ENCODE data around the gene CTDSP2.
"Not testable (repeated sequence)": the region's sequence is repeated elsewhere in the genome, so short reads cannot be mapped to it uniquely, and the experiment has no call there.

Gene CTDSP2

GRCh38 chr12:57852200-57852599, 5.7 kb upstream of the CTDSP2 start:
- DNase-seq: no peak

GRCh38 chr12:57851552-57851951, 5.0 kb upstream of the CTDSP2 start:
- no peak for DNase-seq

DNA sequence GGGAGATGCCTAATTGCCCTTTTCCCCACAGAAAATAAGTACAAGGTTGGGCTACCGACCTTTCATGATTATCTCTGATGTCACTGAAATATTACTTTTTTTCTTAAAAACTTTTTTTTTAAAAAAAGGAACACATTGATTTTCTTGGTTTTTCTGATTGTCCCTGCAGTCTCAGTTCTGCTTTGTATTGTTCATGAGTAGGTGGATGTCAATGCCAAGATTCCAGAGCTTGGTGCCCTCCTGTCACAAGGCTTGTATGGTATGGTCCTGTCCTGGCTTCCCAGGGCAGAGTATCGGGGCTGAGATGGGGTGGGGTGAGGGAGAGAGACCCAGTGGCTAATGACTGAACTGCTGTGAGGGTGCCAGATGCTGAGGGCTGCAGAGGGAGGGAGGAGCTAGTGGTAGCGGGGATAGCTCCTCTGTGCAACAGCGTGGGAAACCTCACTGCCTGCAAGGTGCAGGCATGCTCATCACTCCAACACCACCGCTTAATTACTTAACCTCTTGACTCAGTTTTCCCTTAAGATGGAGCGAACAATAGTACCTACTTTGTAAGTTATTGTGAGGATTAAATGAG, 4.4 kb upstream of the CTDSP2 start:
- no peak for DNase-seq

DNA sequence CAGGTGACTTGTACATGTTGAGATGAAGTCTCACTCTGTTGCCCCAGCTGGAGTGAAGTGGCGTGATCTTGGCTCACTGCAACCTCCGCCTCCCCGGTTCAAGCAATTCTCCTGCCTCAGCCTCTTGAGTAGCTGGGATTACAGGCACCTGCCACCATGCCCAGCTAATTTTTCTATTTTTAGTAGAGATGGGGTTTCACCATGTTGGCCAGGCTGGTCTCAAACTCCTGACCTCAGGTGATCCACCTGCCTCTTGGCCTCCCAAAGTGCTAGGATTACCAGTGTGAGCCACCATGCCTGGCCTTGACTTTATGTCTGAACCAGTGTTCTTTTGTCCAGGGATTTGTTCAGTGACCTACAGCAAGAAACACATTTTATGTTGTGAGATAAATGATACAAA, 2.9 kb upstream of the CTDSP2 start:
- not testable (repeated sequence) for DNase-seq

DNA sequence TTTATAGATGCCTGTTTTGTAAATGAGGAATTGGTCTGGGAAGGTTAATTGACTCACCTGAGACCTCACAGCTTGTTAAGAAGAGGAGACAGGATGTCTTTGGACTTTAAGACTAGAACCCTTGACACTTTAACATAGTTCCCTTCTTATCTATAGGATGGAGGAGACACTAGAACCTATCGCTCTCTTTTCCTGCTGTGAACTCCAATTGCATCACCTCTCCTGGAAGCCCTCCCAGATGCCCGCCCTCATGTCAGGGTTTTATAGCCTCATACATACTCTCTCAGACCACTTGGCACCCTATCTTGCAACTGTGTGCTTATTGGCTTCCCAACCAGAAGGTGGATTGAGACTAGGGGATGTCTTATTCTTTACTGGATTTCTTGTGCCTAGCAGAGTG, 2.5 kb upstream of the CTDSP2 start:
- DNase-seq: no peak

- no peak for DNase-seq
These were observed 1.7 kb upstream of the CTDSP2 start for GRCh38 chr12:57848208-57848607.

- no peak for DNase-seq
These were observed 298 bp downstream of the CTDSP2 start for GRCh38 chr12:57846285-57846576.

- DNase-seq: no peak
These were observed 848 bp downstream of the CTDSP2 start for GRCh38 chr12:57845478-57846284.

- no peak for DNase-seq
These were observed 1.6 kb downstream of the CTDSP2 start for GRCh38 chr12:57844709-57845477.

DNA sequence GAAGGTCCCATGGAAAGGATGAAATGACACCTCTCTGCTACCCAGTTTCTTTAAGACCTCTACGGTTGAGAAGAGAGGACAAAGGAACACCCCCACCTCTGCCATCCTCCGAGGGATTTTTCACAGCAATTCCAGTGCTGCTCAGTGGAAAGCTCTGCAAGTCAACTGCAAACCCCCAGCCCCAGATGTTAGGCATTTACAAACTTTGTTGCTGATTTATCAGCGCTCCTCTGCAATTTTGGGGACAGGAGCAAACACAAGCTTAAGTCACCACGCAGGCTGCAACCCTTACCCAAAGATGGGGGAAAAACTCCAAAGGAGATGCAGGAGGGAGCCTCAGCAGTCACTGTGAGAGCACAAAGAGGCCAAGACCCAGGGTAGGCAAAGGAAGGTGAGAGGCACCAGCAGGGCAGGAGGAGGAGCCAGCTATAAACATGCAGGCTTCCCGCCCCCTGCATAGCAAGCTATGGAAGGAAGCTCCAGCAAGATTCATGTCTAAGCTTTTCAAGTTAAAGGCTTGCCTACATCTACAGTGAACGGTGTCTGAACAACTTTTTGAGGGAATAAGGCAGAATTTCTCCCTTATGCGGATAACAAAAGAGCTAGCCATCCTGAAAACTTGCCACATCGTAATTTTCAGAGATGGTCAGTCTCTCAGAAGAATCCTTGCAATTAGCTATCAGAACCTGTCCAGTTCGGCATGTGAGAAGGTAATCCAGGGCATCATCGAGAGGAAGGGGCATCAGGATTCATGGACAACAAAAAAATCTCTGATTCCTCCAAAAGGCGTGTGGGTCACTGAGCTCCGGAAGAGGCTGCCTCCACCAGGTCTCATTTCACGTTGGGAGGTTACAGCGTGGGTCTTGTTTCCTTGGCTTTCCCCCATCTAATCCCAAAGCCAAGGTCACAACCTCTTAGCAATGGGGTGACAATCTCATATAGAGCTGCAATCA, 3.9 kb downstream of the CTDSP2 start:
- no peak for DNase-seq

DNA sequence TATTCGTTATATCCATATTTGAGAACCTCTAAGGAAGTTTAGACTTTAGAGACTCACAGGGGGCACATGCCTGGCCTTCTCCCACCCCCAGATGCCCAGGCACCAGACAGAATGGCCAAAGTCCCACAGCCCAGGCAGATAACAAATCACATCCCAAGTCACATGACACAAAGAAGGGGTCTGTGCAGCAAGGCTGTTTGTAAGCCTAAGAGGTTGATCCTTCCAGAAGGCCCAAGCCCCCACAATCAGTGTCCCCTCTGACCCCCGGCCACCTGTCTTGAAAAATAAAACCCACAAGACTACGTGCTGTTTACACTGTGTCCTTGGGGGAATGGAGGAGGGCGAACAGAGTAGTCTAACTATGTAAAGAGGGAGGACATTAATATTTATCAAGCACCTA, 5.1 kb downstream of the CTDSP2 start:
- no peak for DNase-seq

- DNase-seq: no peak
These were observed 5.8 kb downstream of the CTDSP2 start for GRCh38 chr12:57840726-57841125.

GRCh38 chr12:57839996-57840395, 6.5 kb downstream of the CTDSP2 start:
- no peak for DNase-seq

GRCh38 chr12:57838594-57839302, 7.8 kb downstream of the CTDSP2 start:
- no peak for DNase-seq

DNA sequence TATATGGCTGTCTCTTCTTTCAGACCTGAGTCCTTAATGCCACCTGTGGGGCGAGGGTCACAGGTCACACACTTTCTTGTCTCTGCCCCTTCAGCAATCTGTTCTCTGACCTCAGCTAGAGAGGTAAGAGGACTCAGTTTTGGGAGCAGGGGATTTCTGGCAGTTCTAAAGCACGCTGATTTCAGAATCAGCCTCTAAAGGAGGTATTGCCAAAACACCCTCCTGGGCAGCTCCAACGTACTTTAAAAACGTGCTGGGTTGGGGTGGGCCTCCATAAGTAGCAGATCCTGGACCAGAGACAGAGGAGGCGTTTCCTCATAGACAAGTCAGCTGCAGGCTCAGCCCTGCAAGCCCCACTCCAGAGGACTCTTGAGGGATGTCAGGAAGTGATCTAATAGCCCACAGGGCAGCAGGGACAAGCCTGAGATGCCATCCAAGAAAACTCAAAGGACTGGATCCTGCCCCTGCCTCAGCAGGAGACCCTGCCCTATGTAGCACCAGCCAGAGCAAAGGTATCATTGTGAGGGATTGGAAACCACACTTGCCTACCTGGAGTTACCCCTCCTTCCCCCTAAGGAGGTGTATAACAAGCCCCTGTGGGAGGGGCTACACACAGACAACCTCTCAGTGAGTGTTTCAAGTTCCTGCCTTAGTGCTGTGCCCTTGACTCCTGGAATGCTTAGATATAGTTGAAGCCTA, 8.5 kb downstream of the CTDSP2 start:
- no peak for DNase-seq

GRCh38 chr12:57836442-57837375, 9.8 kb downstream of the CTDSP2 start:
- no peak for DNase-seq

DNA sequence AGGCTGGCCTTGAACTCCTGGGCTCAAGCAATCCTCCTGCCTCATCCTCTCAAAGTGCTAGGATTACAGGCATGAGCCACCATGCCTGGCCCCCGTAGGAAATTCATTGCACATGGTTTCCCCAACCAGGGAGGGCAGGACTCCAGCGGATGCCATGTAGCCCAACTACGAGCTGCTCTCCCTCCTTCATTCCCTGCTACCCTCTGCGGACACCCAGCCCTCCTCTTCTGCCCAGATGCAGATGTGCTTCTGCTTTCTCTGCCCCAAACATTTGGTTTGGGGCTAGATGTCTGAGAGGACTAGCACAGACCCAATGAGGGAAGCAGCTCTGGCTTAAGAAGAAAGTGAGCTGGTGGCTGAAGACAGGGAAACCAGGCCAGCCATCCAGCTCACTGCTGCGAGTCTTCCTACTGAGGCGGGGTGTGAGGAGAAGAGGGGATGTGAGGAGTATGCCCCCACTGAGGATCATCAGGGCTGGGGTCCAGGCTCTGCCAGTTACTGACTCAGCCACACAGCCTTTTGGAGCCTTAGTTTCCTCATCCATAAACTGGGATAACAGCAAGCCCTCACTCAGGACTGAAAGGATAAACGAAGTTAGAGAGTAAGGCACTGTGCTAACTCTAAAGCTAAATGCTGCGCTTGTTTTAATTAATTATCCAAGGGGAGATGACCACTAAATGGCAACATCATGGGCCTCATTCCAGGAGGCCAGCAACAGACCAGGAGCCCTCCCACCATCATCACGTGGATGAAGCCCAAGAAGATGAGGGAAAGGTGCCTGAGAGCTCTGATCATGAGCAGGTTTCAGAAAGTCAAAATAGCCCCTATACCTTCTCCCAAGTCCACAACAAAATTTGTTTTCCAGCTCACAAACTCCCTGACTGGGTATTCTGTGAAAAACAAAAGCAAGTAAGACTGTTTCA, 10.9 kb downstream of the CTDSP2 start:
- no peak for DNase-seq

DNA sequence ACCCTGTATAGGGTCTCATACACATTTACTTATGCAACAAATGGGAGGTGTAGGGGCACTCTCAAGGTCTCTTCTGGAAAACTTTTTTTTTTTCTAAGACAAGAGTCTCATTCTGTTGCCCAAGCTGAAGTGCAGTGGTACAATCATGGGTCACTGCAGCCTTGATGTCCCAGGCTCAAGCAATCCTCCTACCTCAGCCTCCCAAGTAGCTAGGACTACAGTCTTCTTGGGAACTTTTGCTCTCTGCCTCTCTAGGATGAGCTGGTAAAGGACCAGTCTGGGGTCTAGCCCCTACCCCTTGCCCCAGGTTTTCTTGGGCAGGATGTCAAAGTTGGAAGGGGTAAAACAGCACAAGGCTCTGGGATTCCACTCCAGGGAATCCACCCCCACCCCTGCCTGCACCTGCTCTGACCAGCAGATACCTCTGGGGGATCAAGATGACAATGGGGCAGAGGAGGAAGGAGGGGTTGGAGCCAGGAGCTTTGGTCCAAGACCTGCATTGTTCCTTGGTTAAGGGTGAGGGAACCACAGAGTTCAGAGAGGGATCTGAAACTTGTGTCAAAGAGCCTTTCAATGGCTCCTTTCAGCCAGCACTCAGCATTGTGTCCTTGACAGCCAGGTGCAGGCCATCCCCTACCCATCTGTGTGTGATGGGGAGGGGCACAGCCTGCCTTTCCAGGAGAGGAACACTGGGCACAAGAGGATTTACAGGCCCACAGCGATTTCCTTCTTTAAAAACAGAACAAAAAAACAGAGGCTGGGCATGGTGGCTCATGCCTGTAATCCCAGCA, 12.2 kb downstream of the CTDSP2 start:
- no peak for DNase-seq

DNA sequence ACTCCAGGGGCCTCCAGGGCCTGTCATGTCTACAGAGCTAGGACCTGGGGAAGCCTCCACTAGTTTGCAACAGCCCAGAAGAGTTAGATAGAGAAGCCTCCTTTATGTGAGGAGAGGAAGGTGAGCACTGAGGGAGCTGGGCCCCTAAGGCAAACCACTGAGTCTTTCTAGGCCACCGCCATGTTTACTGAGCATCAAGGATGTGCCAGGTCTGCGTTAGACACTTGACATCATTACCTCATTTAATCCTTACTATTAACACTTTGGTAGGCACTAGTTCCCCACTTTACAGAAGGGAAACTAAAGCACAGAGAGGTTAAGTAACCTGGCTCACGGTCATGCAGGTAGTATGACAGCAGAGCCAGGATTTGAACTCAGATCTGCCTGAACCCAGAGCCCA, 12.9 kb downstream of the CTDSP2 start:
- DNase-seq: no peak

All from NK-92 treated with Interleukin-12 subunit alpha and Interleukin-12 subunit beta, amount 100 ng/mL, for 24 hours (cell line).